H1 (cell line): ENCODE results near the gene SLC9A5. TPM values are rescaled to one million over a fixed set of nuclear protein-coding genes. Genes with fewer than 3 reads are reported as not detected.

ENCODE experiments used
- POU5F1 ChIP-seq: IDR thresholded peaks from 2 replicates; pipeline ENCODE4 v1.6.1; 2011; ENCODE audit warnings: low read depth, mild to moderate bottlenecking, low read length, moderate library complexity
- SUZ12 ChIP-seq: fragments of 200-600 bp; sonication (generic); IDR thresholded peaks from 2 replicates; pipeline ENCODE4 v1.6.1; 2012; ENCODE audit warnings: mild to moderate bottlenecking, inconsistent platforms, low read length, moderate library complexity, mixed read lengths
- TEAD4 ChIP-seq: IDR thresholded peaks from 2 replicates; pipeline ENCODE4 v1.6.1; 2012; ENCODE audit warnings: low read depth, low read length, inconsistent platforms, mixed read lengths
- polyA plus RNA-seq, 7 experiments: library from polyadenylated mRNA; depleted of rRNA in 3 of 7; stranded (reverse) in 5 of 7; unstranded in 2 of 7; fragments of >200 nt in 5 of 7; fragments of 200-250 nt in 2 of 7; gene quantifications; 1 replicate in 5 of 7; 2 replicates in 1 of 7; 4 replicates in 1 of 7; pipeline versions ENCODE4 v1.2.1 to v1.2.3, GENCODE V29; 2011 to 2013; ENCODE audit warnings: missing spikeins in 2 of 7, mixed read lengths in 2 of 7
- total RNA-seq: library from RNA; stranded (reverse); fragmentation: NEBNext Ultra II Directional; extraction: Animal tissue kit (Norgen Biotek cat#: 25700); gene quantifications from 2 replicates; pipeline ENCODE4 v1.2.1, GENCODE V29; 2021

Gene SLC9A5
- total and polyA plus RNA-seq, 2 of the 8 experiments (the other 6 are each of a cell fraction or from before 2014, with no cell fraction given): 7.9 to 8.6 TPM

- TF ChIP-seq POU5F1: no peak
- no peak for TF ChIP-seq TEAD4
- no peak for TF ChIP-seq SUZ12
Measured at GRCh38 chr16:67312719-67313118, 63.9 kb downstream of the SLC9A5 start (continued).
